SHP77 (cell line): Measurements from ENCODE around the gene CCL25.
A peak's percentile ranks its signal among the peaks of the same experiment; 100 is the strongest.

Experiments used
- DNase-seq, 2 experiments: peaks; one replicate each; lab custom pipeline; 2025; lab: John Stamatoyannopoulos, UW

The CCL25 gene

DNA sequence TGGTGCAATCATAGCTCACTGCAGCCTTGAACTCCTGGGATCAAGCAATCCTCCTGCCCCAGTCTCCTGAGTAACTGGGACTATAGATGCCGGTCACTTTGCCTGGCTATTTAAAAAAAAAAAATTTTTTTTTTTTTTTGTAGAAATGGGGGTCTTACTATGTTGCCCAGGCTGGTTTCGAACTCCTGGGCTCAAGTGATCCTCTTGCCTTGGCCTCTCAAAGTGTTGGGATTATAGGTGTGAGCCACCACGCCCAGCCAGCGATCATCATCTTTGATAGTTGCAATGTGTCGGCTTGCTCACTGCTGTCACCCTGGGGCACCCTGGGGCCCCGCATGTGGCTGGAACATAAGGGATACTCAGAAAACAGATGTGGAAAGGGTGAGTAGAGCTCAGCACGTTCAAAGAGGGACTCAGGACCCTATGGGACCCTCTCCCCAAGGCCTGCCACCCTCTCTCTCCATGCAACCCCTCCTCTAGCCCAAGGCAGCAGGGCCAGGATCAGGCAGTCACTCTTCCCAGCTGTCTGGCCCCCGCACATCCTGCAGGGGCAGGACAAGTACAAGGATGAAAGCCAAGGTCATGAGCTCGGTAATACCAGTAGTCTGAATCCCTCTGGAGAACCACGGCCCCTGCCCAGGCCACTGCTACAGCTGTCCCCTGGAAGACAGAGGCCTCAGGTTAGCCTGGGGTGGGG is 6.5 kb upstream of the CCL25 start:
- DNase-seq: no peak

- no peak for DNase-seq
Observed at GRCh38 chr19:8046569-8047165, 5.9 kb upstream of the CCL25 start.

DNA sequence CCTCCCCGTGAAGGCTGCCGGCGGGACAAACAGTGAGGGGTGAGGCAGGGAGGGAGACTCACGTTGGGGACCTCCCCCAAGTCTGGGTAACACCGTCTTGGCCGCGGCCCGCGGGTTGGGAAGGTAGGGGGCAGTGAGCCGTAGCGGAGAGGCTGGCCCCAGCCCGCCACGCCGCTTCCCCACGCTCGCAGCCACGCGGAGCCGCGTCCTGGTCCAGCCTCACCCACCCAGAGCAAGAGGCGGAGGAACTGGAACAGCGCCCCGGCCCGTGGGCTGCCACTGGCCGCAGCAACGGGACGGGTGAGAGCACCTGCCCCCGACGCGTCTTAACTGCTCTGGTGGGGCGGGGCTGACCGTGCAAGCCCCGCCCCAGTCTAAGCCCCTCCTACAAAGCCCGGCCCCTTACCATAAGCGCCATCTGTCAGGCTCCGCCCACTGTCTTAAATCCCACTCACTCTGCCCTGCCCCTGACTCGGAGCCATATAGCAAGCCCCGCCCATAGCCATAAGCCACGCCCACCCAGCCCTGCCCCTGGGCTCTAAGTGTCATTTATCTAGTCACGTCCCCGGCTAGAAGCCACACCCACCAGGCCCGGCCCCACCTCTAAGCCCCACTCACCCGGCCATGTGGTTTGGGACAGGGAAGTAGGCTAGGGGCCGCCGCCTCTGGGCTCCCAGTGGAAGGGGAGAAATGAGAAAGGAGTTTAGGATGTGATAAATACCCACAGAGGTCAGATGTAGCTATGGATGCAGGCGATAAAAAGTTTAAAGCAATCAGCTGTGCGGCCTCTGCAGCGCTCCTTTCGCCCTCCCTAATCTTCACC is 2.1 kb upstream of the CCL25 start:
- DNase-seq: peak; percentile 77 to 90

DNA sequence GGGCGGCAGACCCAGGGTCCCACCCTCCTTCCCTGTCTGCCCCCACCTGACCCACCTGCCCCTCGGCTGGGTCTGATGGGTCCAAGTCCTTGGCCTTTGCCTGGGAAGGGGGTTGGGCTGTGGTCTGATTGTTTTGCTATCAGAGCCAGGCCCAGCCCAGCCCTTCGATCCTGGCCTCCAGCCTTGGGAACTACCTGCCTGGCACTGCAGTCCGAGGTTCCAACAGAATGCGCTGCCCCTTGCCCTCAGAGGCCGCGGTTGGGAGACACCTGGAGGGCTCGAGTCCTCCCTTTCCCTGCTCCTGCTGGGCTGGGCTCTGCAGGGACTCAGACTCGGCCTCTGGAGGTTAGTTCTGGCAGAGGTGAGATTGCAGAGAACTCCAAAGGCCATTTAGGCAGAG is 1.6 kb downstream of the CCL25 start:
- no peak for DNase-seq

DNA sequence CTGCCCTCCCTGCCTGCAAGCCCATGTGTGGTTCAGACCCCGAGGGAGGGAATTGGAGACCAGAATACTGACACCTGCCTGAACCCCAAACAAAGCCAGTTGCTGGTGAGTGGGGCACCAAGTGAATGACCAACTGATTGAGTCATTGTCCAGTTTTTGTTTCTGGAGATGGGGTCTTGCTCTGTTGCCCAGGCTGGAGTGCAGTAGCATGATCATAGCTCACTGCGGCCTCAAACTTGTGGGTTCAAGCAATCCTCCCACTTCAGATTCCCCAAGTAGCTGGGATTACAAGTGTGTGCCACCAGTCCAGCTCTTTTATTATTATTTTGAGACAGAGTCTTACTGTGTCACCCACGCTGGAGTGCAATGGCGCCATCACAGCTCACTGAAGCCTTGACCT is 4.0 kb downstream of the CCL25 start:
- DNase-seq: no peak

DNA sequence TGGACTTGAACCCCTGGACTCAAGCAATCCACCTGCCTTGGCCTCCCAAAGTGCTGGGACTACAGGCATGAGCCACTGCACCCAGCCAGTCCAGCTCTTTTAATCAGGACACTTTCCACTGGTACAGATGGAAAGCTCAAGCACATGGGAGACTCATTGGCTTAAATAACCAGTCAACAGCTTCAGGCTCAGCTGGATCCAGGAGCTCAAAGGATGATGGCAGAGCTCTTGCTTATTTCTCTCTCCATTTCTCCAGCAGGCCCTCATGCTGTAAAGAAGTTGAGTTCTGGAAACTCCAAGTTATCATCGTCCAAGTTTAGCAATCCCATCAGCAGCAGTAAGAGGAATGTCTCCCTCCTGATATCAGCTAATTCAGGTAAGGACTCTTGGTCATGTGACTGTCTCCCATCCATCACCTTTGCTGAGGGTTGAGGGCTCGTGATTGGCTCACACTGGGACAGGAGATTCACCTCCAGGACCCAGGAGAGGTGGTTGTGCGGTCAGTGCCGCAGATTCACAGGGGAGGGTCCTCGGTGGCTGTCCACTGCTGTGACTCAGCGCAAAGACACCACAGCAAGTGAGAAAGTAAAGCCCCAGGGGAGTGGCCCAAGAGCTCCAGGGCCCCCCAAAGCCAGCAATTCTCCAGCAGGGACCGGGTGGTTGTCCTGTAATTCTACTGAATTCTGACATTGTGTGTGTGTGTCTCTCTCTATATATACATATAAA is 5.1 kb downstream of the CCL25 start:
- DNase-seq: no peak

DNA sequence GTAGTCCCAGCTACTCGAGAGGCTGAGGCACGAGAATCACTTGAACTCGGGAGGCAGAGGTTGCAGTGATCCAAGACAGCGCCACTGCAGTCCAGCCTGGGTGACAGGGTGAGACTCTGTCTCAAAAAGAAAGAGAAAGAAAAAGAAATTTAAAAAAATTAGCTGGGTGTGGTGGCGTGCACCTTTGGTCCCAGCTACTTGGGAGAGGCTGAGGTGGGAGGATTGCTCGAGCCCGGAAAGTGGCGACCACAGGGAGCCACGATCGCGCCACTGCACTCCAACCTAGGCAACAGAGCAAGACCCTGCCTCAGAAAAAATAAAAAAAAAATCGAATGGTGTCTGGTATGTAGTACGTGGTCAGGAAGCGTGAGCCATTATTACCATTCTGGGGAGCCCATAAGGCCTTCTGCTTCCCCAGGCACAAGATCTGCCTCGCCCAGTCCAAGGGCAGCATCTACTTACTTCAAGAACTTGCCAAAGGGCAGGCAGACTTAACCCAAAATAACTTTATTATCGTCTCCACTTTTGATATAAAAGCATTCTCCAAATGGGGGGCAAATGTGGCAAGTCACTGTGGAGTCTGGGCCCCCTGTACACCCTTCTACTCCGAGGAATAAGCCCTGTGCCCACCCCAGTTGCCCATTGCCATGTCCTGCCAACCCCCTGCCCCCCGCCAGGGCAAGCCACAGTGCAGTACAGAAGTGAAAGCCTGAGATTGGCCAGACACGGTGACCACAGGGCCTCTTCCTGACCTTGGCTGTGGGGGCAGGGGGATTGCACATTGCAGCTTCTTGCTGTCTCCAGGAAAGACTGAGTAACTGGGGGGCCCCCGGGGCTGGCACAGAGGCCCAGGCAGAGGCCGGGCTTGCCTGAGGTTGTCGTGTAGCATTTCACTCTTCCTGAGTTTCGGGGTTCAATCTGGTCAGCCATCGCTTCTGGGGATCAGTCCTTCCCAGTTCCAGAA is 12.6 kb downstream of the CCL25 start:
- no peak for DNase-seq

- DNase-seq: no peak
Observed at GRCh38 chr19:8065875-8066261, 13.3 kb downstream of the CCL25 start.

DNA sequence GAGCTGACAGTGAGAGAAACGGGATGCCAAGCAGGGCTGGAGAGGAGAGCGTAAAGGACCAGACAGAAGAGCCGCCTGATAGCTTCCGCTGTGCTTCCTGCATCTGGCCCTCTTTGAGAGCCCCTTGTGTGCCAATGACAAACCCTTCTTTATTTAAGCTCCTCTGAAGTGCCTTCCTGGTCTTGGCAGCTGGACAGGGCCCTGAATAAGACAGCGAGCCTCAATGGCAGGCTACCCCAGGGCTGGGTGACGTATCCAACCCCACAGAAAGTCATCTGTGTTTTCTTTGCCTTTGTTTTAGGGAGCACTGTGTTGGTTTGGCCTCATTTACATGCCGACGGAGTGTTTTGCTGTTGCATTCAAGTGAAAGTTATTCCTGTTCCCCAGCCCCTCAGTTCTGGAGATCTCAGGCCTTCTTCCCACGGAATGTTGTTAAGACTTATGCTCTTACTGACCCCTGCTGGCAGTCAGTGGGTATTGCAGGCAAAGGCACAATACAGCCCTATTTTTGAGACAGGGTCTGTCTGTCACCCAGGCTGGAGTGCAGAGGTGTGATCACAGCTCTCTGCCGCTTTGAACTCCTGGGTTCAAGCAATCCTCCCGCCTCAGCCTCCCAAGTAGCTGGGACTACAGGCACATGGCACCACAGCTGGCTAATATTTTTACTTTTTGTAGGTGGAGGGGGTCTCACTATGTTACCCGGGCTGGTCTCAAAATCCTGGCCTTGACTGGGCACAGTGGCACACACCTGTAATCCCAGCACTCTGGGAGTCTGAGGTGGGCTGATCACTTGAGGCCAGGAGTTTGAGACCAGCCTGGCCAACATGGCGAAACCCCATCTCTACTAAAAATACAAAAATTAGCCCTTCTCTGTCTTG is 16.8 kb downstream of the CCL25 start:
- DNase-seq: peak; percentile 40 to 46

DNA sequence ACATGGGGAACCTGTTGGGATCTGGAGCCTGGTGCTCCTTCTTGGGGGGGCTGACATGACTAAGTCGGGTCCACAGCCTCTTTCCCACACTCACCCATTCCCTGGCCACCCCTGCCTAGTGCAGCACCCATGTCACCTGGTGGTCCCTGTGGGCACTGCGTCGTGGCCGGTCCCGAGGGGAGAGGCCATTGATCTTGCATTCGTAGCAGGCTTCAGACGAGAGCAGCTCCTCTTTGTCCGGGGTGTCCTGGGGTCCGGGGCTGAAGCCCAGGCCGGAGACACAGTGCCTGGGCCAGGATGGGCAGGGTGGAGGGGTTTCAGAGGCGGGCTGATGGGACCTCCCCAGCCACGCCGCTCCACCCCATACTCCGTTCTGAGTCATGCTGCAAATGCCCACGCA is 19.4 kb downstream of the CCL25 start:
- DNase-seq: no peak

DNA sequence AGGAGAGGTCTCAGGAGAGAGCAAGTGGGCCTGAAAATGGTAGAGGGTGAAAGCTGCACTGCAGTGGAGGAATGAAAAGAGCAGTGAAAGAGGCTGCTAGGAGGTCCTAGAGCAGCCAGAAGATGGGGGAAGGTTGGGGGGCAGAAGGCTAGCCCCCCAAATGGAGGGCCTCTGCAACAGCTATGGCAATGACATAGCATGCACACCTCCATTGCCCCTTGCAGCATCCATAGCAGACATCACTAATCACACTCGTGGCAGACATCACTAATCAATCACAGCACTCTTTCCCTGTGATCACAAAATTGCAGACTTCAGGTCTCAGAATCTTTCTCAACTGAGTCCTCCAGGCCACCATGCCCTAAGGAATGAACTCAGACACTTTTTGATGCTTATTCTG is 21.9 kb downstream of the CCL25 start:
- no peak for DNase-seq

DNA sequence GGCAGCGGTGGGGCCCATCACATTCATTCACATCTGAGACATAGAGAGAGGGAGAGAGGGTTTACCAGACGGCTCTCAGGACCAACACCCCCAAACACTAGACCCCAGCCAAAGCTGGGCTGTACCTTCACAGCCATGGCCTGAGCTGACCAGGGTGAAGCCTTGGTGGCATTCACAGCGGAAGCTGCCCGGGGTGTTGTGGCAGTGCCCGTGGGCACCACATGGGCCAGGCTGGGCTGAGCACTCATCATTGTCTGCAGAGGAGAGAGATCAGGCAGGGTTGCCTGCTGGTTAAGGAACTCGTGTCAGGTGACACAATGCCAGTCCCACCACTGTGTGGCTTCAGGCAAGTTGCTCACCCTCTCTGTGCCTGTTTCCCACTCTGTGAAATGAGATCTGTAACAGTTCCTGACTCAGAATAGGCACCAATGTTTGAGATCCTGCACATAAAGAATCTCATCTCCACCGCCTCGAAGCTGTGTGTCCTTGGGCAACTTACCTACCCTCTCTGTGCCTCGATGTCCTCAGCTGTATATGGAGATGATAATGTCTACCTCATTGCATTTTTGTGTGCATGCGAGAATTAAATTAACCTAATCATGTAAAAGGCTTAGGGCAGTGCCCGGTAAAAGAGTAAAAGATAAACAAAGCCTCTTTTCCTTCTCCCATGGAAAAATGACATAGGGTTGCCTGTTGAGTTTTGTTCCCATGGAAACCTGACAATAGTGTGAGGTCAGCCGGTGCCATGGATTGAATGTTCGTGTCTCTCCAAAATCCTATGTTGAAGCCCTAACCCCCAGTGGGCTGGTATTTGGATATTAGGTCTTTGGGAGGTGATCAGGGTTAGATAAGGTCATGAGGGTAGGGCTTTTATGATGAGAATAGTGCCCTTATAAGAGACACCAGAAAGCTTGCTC is 22.9 kb downstream of the CCL25 start:
- DNase-seq: no peak

DNA sequence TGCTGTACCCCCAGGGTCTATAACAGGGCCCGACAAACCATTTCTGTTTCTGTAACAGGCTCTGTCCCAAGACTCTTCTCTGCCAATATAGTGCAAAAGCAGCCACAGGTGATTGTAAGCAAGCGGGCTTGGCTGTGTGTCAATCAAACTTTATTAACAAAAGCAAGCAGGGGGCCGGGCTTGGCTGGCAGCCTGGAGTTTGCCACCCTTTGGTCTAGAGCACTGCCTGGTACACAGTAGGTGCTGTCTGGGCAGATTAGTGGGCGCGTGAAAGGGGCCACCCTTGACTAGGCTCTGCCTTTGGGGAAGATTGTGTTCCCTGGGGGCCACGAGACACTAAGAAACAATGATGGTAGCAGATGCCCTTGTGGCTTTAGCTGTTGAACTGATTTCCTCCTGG is 27.4 kb downstream of the CCL25 start:
- no peak for DNase-seq

- DNase-seq: no peak
Observed at GRCh38 chr19:8080832-8081231, 28.3 kb downstream of the CCL25 start.

GRCh38 chr19:8081569-8082550 is 29.3 kb downstream of the CCL25 start:
- DNase-seq: no peak

- no peak for DNase-seq
Observed at GRCh38 chr19:8083141-8083540, 30.6 kb downstream of the CCL25 start.

- DNase-seq: no peak
Observed at GRCh38 chr19:8084152-8084551, 31.6 kb downstream of the CCL25 start.
